ENCODE data around the gene OSCP1. TPM values are rescaled to one million over a fixed set of nuclear protein-coding genes. Genes with fewer than 3 reads are reported as not detected.

OSCP1 gene
- total and polyA plus RNA-seq, 2 experiments from 2014 or later, result 2.2 to 2.6 TPM

DNA sequence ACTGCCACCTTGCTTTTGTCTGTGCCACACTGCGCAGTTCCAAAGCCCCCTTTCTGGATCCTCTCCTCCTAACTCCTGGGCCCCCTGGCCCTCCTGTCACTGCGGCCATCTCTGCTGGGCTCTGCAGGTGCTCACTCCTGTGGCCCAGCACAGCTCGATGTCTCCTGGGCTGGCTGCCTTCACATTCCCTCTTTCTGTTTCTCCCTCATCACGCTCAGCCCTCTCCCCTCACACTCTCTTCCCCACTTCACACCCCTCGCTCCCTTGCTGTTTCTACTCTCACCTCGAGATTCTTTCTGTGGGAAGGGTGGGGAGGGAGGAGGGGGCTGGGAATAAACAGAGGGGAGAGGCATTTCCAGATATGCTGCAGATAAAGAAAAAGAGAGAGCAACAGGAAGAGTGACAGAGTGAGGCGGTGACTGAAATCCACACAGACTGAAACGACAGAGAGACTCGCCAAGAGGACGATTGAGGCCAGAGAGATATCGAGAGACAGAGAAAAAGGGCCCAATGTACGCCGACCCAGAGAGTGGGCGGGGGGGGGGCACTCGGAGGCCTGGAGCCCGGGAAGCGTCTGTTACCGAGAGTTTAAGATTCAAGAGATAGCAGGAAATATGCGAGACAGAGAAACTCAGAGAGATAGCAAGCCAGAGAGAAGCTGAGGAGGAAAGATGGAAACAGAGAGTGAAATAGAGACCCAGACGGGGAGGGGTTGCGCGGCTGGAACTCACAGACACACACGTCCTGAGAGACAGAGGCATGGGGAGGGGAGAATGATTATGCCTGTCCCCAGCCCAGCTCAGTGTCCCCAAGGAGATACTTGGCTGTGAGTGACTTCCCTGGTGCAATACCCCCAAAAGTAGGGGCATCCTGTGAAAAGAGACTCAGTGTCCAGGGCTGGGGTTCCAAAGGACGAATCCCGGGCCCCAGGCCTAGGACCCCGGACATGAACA, 31.8 kb upstream of the OSCP1 start (continued):
- TF ChIP-seq ZNF462 (CRISPR knock-in tag; IDR thresholded peaks at IDR 0.05), result no peak
- TF ChIP-seq, protein P1, sequence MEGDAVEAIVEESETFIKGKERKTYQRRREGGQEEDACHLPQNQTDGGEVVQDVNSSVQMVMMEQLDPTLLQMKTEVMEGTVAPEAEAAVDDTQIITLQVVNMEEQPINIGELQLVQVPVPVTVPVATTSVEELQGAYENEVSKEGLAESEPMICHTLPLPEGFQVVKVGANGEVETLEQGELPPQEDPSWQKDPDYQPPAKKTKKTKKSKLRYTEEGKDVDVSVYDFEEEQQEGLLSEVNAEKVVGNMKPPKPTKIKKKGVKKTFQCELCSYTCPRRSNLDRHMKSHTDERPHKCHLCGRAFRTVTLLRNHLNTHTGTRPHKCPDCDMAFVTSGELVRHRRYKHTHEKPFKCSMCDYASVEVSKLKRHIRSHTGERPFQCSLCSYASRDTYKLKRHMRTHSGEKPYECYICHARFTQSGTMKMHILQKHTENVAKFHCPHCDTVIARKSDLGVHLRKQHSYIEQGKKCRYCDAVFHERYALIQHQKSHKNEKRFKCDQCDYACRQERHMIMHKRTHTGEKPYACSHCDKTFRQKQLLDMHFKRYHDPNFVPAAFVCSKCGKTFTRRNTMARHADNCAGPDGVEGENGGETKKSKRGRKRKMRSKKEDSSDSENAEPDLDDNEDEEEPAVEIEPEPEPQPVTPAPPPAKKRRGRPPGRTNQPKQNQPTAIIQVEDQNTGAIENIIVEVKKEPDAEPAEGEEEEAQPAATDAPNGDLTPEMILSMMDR (conservative IDR thresholded peaks at IDR 0.05; ENCODE audit: low read depth in 2 of 2), result no peak

GRCh38 chr1:36481091-36481490, 30.8 kb upstream of the OSCP1 start:
- ATAC-seq (no peak), DNase-seq (ENCODE audit: low spot score) (no peak)
- no peaks in the 10 kb centered on the region for H3K79me2 ChIP-seq (replicated peaks; ENCODE audit: insufficient read depth)
- H3K36me3 Mint-ChIP-seq (ENCODE audit: low read depth), result no peaks in the 10 kb centered on the region
- H3K27ac ChIP-seq (ENCODE audit: low read depth), result no peak overlapping the region
- H3K4me3 ChIP-seq, result no peak overlapping the region
- H3K4me2 ChIP-seq, result no peak overlapping the region
- no peaks in the 10 kb centered on the region for H4K20me1 ChIP-seq (replicated peaks; ENCODE audit: insufficient read depth)
- H3K27me3 ChIP-seq (ENCODE audit: insufficient read depth), result no peaks in the 10 kb centered on the region
- H2AFZ ChIP-seq, result no peak overlapping the region
- no peaks in the 10 kb centered on the region for H3K36me3 ChIP-seq (ENCODE audit: insufficient read depth)
- no peak overlapping the region for H3K27ac Mint-ChIP-seq
- H3K4me1 Mint-ChIP-seq, result peaks cover 8% of the 10 kb centered on the region
- H3K9me2 ChIP-seq (ENCODE audit: insufficient read depth), result no peaks in the 10 kb centered on the region
- H3F3A ChIP-seq (replicated peaks; ENCODE audit: low read depth), result no peaks in the 10 kb centered on the region
- no peaks in the 10 kb centered on the region for H3K4me1 ChIP-seq (ENCODE audit: insufficient read depth)
- no peak overlapping the region for H3K4me3 Mint-ChIP-seq
- peaks cover 2% of the 10 kb centered on the region for H3K27me3 Mint-ChIP-seq (ENCODE audit: insufficient read depth, low read depth, poor library complexity)
- H3K9me3 Mint-ChIP-seq, result peaks cover 3% of the 10 kb centered on the region; the same call in 1 of the 3 replicates
- TF ChIP-seq ZNF462 (CRISPR knock-in tag; IDR thresholded peaks at IDR 0.05), result no peak
- no peak for TF ChIP-seq NANOG (IDR thresholded peaks at IDR 0.05; ENCODE audit: borderline replicate concordance)
- TF ChIP-seq EZH2 (IDR thresholded peaks at IDR 0.05; ENCODE audit: low read depth, unreplicated experiment), result no peak
- no peak for TF ChIP-seq ZNF331 (CRISPR knock-in tag; IDR thresholded peaks at IDR 0.05; ENCODE audit: low read depth)
